Suprapubic skin (tissue), 4 donors: ENCODE results near the gene EYA2. TPM values are rescaled to one million over a fixed set of nuclear protein-coding genes. Genes with fewer than 3 reads are reported as not detected.

Experiments
- DNase-seq, 2 donors: peaks; one replicate each; pipeline ENCODE4 v3.0.0-alpha.2; 2019; ENCODE audit warnings: low spot score in 2 of 2
- H3K27ac ChIP-seq: fragments of 200-600 bp; sonication (generic); one replicate; pipeline ENCODE4 v1.5.1; 2019
- H3K27me3 ChIP-seq: fragments of 200-600 bp; sonication (generic); one replicate; pipeline ENCODE4 v1.5.1; 2019
- H3K36me3 ChIP-seq: fragments of 200-600 bp; sonication (generic); one replicate; pipeline ENCODE4 v1.5.1; 2019
- H3K4me1 ChIP-seq: fragments of 200-600 bp; sonication (generic); one replicate; pipeline ENCODE4 v1.5.1; 2019
- H3K4me3 ChIP-seq: fragments of 200-600 bp; sonication (generic); one replicate; pipeline ENCODE4 v1.5.1; 2019; ENCODE audit warnings: mild to moderate bottlenecking
- H3K9me3 ChIP-seq: fragments of 200-600 bp; sonication (generic); one replicate; pipeline ENCODE4 v1.5.1; 2019
- CTCF ChIP-seq, 2 donors: fragments of 200-600 bp in 1 of 2; fragments of 450-650 bp in 1 of 2; sonication (generic) in 1 of 2; IDR thresholded peaks; one replicate each; pipeline ENCODE4 v1.5.1; 2016 to 2019; ENCODE audit warnings: antibody characterized with exemption in 2 of 2, mild to moderate bottlenecking in 1 of 2, moderate library complexity in 1 of 2
- EP300 ChIP-seq: sonication (generic); formaldehyde crosslinking; IDR thresholded peaks from one replicate; pipeline ENCODE4 v1.6.1; 2017; ENCODE audit warnings: antibody characterized with exemption
- POLR2A ChIP-seq, 2 donors: fragments of 450-650 bp; IDR thresholded peaks; one replicate each; pipeline ENCODE4 v1.6.1; 2017; ENCODE audit warnings: antibody characterized with exemption in 2 of 2, mild to moderate bottlenecking in 2 of 2, moderate library complexity in 2 of 2
- POLR2AphosphoS5 ChIP-seq, 3 donors: sonication (generic); formaldehyde crosslinking; IDR thresholded peaks; one replicate each; pipeline ENCODE4 v1.6.1; 2017; ENCODE audit warnings: antibody characterized with exemption in 3 of 3
- WGBS: methylation state at CpG from one replicate; pipeline ENCODE4 v1.1.5; 2018; 5-methylcytosine and 5-hydroxymethylcytosine counted together
- total RNA-seq, 4 donors: library from RNA; depleted of rRNA; stranded (reverse); fragments of >200 nt; gene quantifications; one replicate each; pipeline ENCODE4 v1.1.0, GENCODE V29; 2016

EYA2 gene
- total RNA-seq, 4 donors from 2014 or later, result 2.3 to 4.0 (median 3.3) TPM

- peaks cover 6% of the 10 kb centered on the region for H3K9me3 ChIP-seq
- WGBS, result 65% methylated on average over 4 of the region's 4 CpGs
- no peak for TF ChIP-seq EP300
- no peak for TF ChIP-seq CTCF (IDR thresholded peaks at IDR 0.05)
- no peak for TF ChIP-seq POLR2A (IDR thresholded peaks at IDR 0.05)
- TF ChIP-seq POLR2AphosphoS5 (IDR thresholded peaks at IDR 0.05), result no peak
- H3K4me3 ChIP-seq, result no peak overlapping the region
- no peaks in the 10 kb centered on the region for H3K4me1 ChIP-seq
- H3K36me3 ChIP-seq, result no peaks in the 10 kb centered on the region
- no peak overlapping the region for H3K27ac ChIP-seq
- H3K27me3 ChIP-seq, result no peaks in the 10 kb centered on the region
- no peak for DNase-seq
Observed at GRCh38 chr20:47143657-47144056, 249.0 kb downstream of the EYA2 start.

GRCh38 chr20:47144463-47144862 is 249.8 kb downstream of the EYA2 start:
- WGBS, result 94% methylated on average over 4 of the region's 4 CpGs
- Histone ChIP-seq H3K4me3 (no peak overlapping the region), H3K36me3 (no peaks in the 10 kb centered on the region), H3K27ac (no peak overlapping the region), H3K27me3 (no peaks in the 10 kb centered on the region), H3K4me1 (no peaks in the 10 kb centered on the region), H3K9me3 (peaks cover 6% of the 10 kb centered on the region)
- DNase-seq, result no peak
- TF ChIP-seq EP300 (no peak), POLR2AphosphoS5 (IDR thresholded peaks at IDR 0.05) (no peak), POLR2A (IDR thresholded peaks at IDR 0.05) (no peak), CTCF (IDR thresholded peaks at IDR 0.05) (no peak)

- H3K36me3 ChIP-seq, result no peaks in the 10 kb centered on the region
- WGBS, result 59% methylated on average over 7 of the region's 7 CpGs
- TF ChIP-seq POLR2AphosphoS5 (IDR thresholded peaks at IDR 0.05) (no peak), POLR2A (IDR thresholded peaks at IDR 0.05) (no peak), CTCF (IDR thresholded peaks at IDR 0.05) (no peak), EP300 (no peak)
- no peak for DNase-seq
- H3K9me3 ChIP-seq, result no peaks in the 10 kb centered on the region
- H3K4me1 ChIP-seq, result no peaks in the 10 kb centered on the region
- no peaks in the 10 kb centered on the region for H3K27me3 ChIP-seq
- H3K27ac ChIP-seq, result no peak overlapping the region
- H3K4me3 ChIP-seq, result no peak overlapping the region
Observed at GRCh38 chr20:47146686-47147085, 252.0 kb downstream of the EYA2 start.

- TF ChIP-seq EP300 (no peak), CTCF (IDR thresholded peaks at IDR 0.05) (no peak)
- no peaks in the 10 kb centered on the region for H3K4me1 ChIP-seq
- no peak overlapping the region for H3K4me3 ChIP-seq
- no peaks in the 10 kb centered on the region for H3K36me3 ChIP-seq
- 88% methylated on average over 2 of the region's 2 CpGs for WGBS
- no peak for DNase-seq
- no peaks in the 10 kb centered on the region for H3K9me3 ChIP-seq
- no peak overlapping the region for H3K27ac ChIP-seq
- H3K27me3 ChIP-seq, result no peaks in the 10 kb centered on the region
Observed at GRCh38 chr20:47148059-47148458, 253.4 kb downstream of the EYA2 start.

GRCh38 chr20:47149939-47150338 is 255.3 kb downstream of the EYA2 start:
- 91% methylated on average over 5 of the region's 5 CpGs for WGBS
- Histone ChIP-seq H3K4me3 (no peak overlapping the region), H3K27ac (no peak overlapping the region), H3K27me3 (no peaks in the 10 kb centered on the region), H3K4me1 (no peaks in the 10 kb centered on the region), H3K36me3 (no peaks in the 10 kb centered on the region), H3K9me3 (no peaks in the 10 kb centered on the region)
- no peak for DNase-seq
- no peak for TF ChIP-seq CTCF (IDR thresholded peaks at IDR 0.05)
- TF ChIP-seq POLR2A (IDR thresholded peaks at IDR 0.05), result no peak
